Measurements from ENCODE around the gene HNRNPDL.

Gene HNRNPDL

GRCh38 chr4:82381661-82382296 lies 48.5 kb downstream of the HNRNPDL start:
- DNase-seq, result no peak

DNA sequence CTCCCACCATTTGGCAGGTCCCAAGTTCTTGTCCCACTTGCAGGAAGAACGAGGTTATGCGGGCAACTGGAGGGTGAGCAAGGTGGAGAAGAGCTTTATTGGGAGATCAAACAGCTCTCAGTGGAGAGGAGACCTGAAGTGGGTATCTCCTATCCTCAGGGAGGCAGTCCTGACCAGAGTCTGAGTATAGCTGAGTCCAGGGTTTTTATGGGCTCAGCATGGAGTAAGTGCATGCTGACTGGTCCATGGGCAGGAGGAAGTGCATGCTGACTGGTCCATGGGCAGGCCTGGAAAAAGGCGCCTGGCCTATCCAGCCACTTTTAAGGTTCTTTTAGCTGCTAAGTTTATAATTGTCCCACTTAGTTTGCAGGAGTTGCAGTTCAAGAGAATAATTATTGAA lies 49.0 kb downstream of the HNRNPDL start:
- DNase-seq, result no peak

- no peak for DNase-seq
Measured at GRCh38 chr4:82380831-82381230, 49.4 kb downstream of the HNRNPDL start.

DNA sequence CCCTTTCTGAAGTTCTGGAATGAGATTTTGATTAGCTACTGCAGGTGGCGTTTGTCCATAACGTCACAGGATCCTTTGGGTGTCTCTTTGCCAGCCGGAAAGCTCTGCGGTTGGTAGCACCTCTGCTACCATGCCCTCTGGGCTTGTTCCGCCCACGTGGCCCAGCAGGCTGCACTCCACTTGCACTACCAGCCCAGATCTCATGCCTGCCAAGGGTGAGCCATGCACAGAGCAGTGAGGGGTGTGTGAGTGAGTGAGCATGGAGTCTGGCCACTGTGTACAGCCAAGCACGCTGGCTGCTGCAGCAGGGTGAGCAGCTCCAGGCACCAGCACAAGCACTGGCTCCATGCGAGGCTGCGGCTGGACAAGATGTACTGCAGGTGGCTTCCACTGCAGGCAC lies 49.9 kb downstream of the HNRNPDL start:
- DNase-seq, result no peak

DNA sequence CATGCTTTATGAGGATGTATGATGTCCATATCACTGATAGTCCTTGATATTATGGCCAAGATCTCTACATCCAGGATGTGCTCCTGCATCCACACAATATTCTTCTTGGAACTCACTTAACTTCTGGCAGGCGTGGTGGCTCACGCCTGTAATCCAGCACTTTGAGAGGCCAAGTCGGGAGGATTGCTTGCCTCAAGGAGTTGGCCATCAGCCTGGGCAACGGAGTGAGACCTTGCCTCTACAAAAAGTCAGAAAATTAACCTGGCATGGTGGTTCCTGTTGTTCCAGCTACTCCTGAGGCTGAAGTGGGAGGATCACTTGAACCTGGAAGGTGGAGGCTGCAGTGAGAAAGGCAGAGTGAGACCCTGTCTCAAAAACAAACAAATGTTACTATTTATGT lies 54.2 kb downstream of the HNRNPDL start:
- DNase-seq, result no peak

DNA sequence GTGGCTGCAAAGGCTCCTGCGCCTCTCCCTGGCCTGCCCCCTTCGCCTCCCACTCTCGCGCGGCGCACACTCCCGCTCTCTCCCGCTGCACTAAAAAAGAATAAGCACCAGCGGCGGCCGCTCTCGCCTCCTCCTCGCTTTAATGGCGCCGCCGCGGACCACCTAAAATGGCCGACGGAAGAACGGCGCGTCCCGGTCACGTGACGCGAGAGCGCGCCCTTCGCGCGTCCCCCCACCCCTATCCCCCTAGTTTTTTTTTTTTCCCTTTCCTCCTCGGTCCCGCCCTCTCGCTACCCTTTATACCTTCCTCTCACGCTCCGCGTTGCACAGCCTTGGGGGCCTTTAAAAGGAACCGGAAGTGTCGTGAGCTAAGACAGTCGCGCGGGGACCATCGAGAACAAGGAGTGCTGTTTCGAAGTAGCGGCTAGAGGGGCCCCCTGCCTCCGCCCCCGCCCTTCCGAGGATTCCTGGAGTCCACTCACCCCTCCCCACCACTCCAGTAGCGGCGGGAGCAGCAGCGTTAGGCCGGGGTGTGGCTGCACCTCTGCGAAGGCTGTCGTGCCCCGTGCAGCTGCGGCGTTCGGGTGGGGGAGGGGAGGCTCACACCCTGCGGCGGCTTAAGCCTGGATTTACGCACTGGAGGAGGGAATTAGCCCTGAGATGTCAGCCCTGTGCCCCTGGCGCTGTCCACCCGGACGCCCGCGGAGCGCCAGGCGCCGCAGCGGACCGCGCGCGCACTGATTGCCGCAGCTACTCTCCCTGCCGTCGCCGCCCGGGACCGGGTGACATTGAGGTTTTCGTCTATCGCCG lies 56.2 kb downstream of the HNRNPDL start, which contains the start of gene HNRNPD:
TSS of gene HNRNPD (minus strand) at position 176 of the 810 bp plus-strand sequence. CDS start 313 bp downstream, outside the sequence.
- DNase-seq, result peak; percentile 69

- DNase-seq, result no peak
Measured at GRCh38 chr4:82373486-82373815, 56.8 kb downstream of the HNRNPDL start.
